Measurements from ENCODE around the gene DNER.

- TF ChIP-seq EZH2phosphoT487 (IDR thresholded peaks at IDR 0.05; ENCODE audit: insufficient read depth, low read depth) (no peak), EZH2 (IDR thresholded peaks at IDR 0.05; ENCODE audit: insufficient read depth, poor library complexity, severe bottlenecking) (no peak)
These were observed 275.8 kb downstream of the DNER start for GRCh38 chr2:229438430-229439159.

All from GM23248 (cell line).